ENCODE results near the gene VPS26A.
A peak's percentile ranks its signal among the peaks of the same experiment; 100 is the strongest.

Gene VPS26A

DNA sequence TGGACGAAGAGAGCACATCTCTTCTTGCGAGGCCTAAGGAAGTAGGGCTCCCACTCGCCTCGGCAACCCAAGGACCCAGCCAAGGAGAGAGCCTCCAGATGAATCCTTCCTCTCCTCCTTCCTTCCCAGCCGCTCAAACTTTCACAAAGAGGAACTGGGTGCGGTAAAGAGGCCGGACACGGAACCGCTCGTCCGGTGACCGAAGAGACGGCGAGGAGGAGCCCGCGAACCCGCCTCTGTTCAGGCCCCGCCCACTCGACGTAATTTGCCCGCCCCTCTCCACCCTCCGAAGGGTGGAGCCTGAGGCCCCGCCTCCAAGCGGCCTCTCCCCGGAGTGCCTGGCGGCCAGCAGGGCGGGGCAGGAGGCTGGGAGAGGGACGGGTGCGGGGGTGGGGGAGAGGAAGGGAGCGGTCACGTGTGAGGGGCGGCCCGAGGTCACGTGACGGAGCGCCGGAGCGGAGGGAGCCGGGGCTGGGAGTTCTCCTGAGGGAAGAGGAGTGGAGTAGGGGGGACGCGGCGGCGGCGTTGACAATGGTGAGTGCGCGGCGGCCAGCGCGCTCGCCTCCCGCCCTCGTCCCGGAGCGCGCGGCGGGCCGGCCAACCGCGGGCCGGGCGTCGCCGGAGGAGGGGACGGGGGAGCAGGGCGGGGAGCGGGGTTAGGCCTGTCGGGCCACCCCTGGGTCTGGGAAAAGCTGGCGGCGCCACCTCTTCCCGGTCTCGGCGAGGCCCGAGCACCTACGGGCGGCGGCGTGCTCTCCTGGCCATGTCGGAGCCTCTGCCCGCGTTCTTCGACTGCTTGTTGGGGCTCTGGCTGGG, at the start of gene VPS26A:
TSS of gene VPS26A (plus strand) at position 432 of the 816 bp plus-strand sequence. CDS start at position 532, 100 bp downstream.
- peak; percentile 98 for DNase-seq

GRCh38 chr10:69074532-69074931, 49.4 kb upstream of the VPS26A start:
- no peak for DNase-seq

GRCh38 chr10:69075431-69075830, 48.5 kb upstream of the VPS26A start:
- no peak for DNase-seq

GRCh38 chr10:69078311-69078710, 45.7 kb upstream of the VPS26A start:
- DNase-seq: no peak

- no peak for DNase-seq
These were observed 43.8 kb upstream of the VPS26A start for GRCh38 chr10:69080226-69080625.

- no peak for DNase-seq
These were observed 37.9 kb upstream of the VPS26A start for GRCh38 chr10:69086001-69086509.

DNA sequence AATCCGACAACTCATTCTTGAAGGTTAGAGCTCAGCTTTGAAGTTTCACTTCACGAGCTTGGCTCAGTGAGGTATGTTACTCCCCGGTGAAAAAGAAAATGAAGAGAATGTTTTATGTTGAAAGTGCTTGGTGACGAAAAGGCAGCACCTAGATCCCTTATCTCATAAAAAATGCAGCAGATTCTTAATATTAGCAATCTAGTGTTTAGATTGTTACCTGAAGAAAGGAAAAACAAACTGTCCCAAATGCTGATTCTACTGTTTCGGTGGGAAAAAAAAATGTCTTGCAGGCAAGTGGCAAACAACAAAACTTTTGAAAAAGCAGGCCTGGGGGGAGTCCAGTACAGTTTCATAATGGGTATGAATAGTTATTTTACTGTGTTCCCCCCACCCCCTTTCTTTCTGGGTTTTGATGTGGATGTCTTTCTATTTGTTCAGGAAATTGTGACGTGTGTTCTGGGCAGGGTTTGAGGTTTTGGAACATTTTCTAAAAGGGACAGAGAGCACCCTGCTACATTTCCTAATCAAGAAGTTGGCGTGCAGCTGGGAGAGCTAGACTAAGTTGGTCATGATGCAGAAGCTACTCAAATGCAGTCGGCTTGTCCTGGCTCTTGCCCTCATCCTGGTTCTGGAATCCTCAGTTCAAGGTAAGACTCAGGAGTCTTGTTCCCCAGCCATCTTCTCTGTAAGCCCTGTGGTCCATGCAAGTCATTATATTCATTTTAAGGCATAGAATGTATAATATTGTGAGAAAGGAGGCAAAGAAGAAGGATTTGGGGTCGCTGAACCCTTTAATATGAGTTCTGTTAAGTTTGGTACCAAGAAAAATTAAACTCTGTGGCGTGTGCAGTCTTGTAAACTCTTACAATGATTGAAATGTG, 36.1 kb upstream of the VPS26A start, which contains the start of gene SRGN:
TSS of gene SRGN (plus strand) at position 514 of the 881 bp plus-strand sequence. CDS start at position 569, 55 bp downstream.
- peak; percentile 94 for DNase-seq

GRCh38 chr10:69088471-69088769, 35.6 kb upstream of the VPS26A start:
- peak; percentile 54 for DNase-seq

DNA sequence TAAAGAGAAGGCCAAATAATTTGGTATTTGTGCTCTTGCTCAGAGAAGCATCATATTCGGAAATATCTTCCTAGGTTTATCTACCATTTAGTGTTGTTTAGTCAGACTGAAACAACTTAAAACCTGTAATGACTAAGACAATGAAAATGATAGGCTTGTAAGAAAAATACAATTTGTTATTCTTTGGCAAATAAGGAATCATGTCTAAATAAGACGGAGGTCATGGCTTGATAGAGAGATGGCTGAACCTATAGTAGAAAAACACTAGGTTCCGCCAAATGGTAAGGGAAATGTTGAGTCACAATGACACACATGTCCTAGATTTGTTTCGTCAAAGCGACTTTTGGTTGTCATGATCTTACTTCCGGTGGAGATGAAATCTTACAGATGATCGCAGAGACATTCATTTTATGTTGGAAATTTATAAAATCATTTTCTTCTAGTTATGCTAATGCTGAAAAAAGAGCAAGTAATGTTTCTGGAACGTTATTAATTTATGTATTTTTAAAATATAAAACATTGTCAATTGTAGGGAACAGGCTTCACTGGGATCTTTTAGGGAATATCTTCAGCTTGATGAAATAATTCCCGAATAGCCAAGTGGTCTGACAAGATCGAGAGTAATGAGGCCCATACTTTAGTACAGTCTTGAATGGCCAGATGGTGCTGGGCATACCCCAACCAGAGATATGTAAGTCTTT, 35.0 kb upstream of the VPS26A start:
- DNase-seq: peak; percentile 88

GRCh38 chr10:69089638-69090599, 34.1 kb upstream of the VPS26A start:
- peak; percentile 92 for DNase-seq

DNA sequence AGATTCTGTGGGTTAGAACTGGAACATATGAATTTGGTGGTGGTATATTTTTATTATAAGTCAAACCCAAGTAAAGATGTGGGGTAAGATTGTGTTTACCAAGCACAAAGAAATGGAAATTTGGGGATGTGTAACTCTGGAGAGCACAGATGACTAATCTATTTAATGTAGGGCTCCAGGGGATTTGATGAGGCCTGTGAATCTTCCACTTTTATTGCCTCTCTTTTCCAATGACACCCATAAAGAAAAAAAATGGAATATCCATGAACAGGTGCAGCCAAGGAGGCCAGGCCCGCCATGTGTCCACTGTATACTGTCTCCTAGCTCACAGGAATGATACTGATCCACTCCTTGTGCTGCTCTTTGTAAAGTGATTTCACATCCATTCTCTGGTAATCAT, 33.3 kb upstream of the VPS26A start:
- DNase-seq: no peak

- DNase-seq: no peak
These were observed 32.8 kb upstream of the VPS26A start for GRCh38 chr10:69091143-69091651.

- DNase-seq: peak; percentile 92
These were observed 30.8 kb upstream of the VPS26A start for GRCh38 chr10:69092959-69093850.

GRCh38 chr10:69093933-69094332, 30.0 kb upstream of the VPS26A start:
- DNase-seq: no peak

DNA sequence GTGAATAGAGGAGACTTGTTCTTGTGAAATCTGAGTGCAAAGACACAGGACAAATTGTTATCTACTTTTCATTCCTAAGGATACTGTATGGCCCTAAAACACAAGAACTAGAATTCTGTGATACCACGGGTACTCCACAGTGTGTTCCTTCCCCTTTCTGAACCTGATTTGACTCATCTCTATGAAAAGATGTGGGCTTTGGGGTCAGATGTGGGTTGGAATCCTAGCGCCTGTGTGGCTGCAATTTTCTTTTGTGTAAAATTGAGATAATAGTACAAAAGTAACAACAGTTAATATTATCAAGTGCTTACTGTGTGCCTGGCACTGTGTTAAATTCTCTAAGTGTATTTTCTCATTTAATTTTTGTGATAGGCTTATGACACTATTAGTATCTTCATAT, 27.9 kb upstream of the VPS26A start:
- DNase-seq: peak; percentile 14

GRCh38 chr10:69097729-69098128, 26.2 kb upstream of the VPS26A start:
- no peak for DNase-seq

- peak; percentile 21 for DNase-seq
These were observed 23.7 kb upstream of the VPS26A start for GRCh38 chr10:69100136-69100872.

DNA sequence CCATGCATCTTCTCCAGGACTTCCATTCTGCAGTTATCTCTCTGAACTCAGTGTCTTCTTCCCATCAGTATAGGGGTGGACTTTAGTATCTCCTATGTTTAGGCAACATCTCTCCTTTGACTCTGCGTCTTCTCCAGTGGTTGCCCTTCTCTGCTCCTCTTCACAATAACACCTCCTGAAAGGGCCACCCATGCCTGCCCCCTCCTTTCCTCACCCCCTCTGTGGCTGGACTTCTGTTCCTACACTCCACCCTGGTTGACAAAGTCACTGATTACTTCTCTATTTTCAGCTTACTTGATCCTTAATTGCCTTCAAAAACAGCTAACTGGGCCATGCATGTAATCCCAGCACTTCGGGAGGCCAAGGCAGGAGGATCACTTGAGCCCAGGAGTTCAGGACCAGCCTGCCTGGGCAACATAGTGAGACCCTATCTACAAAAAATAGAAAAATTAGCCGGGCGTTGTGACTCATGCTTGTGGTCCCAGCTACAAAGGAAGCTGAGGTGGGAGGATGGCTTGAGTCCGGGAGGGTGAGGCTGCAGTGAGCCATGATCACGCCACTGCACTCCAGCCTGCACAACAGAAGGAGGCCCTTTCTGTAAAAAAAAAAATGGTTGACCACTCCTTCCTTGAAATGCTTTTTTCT, 22.4 kb upstream of the VPS26A start:
- peak; percentile 50 for DNase-seq

- DNase-seq: peak; percentile 9
These were observed 21.5 kb upstream of the VPS26A start for GRCh38 chr10:69102440-69102839.

All from CD4-positive, alpha-beta T cell treated with Interleukin-10 for 1 hour (primary cell).